Measurements from ENCODE around the gene TRIO.

The TRIO gene

GRCh38 chr5:14443671-14444093, 300.5 kb downstream of the TRIO start (continued):
- TF ChIP-seq, protein P1, sequence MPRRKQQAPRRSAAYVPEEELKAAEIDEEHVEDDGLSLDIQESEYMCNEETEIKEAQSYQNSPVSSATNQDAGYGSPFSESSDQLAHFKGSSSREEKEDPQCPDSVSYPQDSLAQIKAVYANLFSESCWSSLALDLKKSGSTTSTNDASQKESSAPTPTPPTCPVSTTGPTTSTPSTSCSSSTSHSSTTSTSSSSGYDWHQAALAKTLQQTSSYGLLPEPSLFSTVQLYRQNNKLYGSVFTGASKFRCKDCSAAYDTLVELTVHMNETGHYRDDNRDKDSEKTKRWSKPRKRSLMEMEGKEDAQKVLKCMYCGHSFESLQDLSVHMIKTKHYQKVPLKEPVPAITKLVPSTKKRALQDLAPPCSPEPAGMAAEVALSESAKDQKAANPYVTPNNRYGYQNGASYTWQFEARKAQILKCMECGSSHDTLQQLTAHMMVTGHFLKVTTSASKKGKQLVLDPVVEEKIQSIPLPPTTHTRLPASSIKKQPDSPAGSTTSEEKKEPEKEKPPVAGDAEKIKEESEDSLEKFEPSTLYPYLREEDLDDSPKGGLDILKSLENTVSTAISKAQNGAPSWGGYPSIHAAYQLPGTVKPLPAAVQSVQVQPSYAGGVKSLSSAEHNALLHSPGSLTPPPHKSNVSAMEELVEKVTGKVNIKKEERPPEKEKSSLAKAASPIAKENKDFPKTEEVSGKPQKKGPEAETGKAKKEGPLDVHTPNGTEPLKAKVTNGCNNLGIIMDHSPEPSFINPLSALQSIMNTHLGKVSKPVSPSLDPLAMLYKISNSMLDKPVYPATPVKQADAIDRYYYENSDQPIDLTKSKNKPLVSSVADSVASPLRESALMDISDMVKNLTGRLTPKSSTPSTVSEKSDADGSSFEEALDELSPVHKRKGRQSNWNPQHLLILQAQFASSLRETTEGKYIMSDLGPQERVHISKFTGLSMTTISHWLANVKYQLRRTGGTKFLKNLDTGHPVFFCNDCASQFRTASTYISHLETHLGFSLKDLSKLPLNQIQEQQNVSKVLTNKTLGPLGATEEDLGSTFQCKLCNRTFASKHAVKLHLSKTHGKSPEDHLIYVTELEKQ (tag by site-specific recombination; IDR thresholded peaks at IDR 0.05; ENCODE audit: borderline replicate concordance): peak; percentile 80; the same call in 1 of the 2 replicates
- TF ChIP-seq ZNF184 (tag by site-specific recombination; IDR thresholded peaks at IDR 0.05) (no peak), ZNF324 (tag by site-specific recombination; IDR thresholded peaks at IDR 0.05) (no peak), ZNF514 (tag by site-specific recombination; IDR thresholded peaks at IDR 0.05) (no peak), ZNF621 (tag by site-specific recombination; IDR thresholded peaks at IDR 0.05) (no peak), ZNF670 (tag by site-specific recombination; IDR thresholded peaks at IDR 0.05; ENCODE audit: low read depth) (no peak), ZNF558 (tag by site-specific recombination; IDR thresholded peaks at IDR 0.05) (no peak), ZNF529 (tag by site-specific recombination; IDR thresholded peaks at IDR 0.05; ENCODE audit: insufficient replicate concordance) (no peak), ZNF248 (tag by site-specific recombination; IDR thresholded peaks at IDR 0.05) (no peak), ZSCAN23 (tag by site-specific recombination; IDR thresholded peaks at IDR 0.05) (no peak), ZBTB48 (tag by site-specific recombination; IDR thresholded peaks at IDR 0.05) (no peak), YY1 (tag by site-specific recombination; IDR thresholded peaks at IDR 0.05) (no peak), KLF10 (tag by site-specific recombination; IDR thresholded peaks at IDR 0.05) (0 out of 2 replicates have a peak, but pooled peaks have one; percentile 14), REPIN1 (tag by site-specific recombination; IDR thresholded peaks at IDR 0.05; ENCODE audit: low read depth) (no peak), ZNF138 (tag by site-specific recombination; IDR thresholded peaks at IDR 0.05; ENCODE audit: borderline replicate concordance) (no peak), KLF1 (tag by site-specific recombination; IDR thresholded peaks at IDR 0.05) (no peak), ZNF426 (tag by site-specific recombination; IDR thresholded peaks at IDR 0.05) (no peak), ZXDB (tag by site-specific recombination; IDR thresholded peaks at IDR 0.05) (peak; percentile 91), ZSCAN30 (tag by site-specific recombination; IDR thresholded peaks at IDR 0.05) (peak; percentile 84), ZNF133 (tag by site-specific recombination; IDR thresholded peaks at IDR 0.05) (no peak), ZNF664 (tag by site-specific recombination; IDR thresholded peaks at IDR 0.05) (no peak), OVOL3 (tag by site-specific recombination; IDR thresholded peaks at IDR 0.05) (peak; percentile 96; the same call in 1 of the 2 replicates), HOXA7 (CRISPR knock-in tag; IDR thresholded peaks at IDR 0.05; ENCODE audit: borderline replicate concordance) (no peak), ZNF571 (tag by site-specific recombination; IDR thresholded peaks at IDR 0.05) (no peak), SALL2 (tag by site-specific recombination; IDR thresholded peaks at IDR 0.05; ENCODE audit: borderline replicate concordance) (no peak), ZNF792 (tag by site-specific recombination; IDR thresholded peaks at IDR 0.05) (no peak), ZNF521 (tag by site-specific recombination; IDR thresholded peaks at IDR 0.05) (no peak), ZNF121 (tag by site-specific recombination; IDR thresholded peaks at IDR 0.05) (0 out of 2 replicates have a peak, but pooled peaks have one; percentile 7)
- TF ChIP-seq, protein P2, sequence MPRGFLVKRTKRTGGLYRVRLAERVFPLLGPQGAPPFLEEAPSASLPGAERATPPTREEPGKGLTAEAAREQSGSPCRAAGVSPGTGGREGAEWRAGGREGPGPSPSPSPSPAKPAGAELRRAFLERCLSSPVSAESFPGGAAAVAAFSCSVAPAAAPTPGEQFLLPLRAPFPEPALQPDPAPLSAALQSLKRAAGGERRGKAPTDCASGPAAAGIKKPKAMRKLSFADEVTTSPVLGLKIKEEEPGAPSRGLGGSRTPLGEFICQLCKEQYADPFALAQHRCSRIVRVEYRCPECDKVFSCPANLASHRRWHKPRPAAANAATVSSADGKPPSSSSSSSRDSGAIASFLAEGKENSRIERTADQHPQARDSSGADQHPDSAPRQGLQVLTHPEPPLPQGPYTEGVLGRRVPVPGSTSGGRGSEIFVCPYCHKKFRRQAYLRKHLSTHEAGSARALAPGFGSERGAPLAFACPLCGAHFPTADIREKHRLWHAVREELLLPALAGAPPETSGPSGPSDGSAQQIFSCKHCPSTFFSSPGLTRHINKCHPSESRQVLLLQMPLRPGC (tag by site-specific recombination; IDR thresholded peaks at IDR 0.05): no peak
- TF ChIP-seq, protein P3, sequence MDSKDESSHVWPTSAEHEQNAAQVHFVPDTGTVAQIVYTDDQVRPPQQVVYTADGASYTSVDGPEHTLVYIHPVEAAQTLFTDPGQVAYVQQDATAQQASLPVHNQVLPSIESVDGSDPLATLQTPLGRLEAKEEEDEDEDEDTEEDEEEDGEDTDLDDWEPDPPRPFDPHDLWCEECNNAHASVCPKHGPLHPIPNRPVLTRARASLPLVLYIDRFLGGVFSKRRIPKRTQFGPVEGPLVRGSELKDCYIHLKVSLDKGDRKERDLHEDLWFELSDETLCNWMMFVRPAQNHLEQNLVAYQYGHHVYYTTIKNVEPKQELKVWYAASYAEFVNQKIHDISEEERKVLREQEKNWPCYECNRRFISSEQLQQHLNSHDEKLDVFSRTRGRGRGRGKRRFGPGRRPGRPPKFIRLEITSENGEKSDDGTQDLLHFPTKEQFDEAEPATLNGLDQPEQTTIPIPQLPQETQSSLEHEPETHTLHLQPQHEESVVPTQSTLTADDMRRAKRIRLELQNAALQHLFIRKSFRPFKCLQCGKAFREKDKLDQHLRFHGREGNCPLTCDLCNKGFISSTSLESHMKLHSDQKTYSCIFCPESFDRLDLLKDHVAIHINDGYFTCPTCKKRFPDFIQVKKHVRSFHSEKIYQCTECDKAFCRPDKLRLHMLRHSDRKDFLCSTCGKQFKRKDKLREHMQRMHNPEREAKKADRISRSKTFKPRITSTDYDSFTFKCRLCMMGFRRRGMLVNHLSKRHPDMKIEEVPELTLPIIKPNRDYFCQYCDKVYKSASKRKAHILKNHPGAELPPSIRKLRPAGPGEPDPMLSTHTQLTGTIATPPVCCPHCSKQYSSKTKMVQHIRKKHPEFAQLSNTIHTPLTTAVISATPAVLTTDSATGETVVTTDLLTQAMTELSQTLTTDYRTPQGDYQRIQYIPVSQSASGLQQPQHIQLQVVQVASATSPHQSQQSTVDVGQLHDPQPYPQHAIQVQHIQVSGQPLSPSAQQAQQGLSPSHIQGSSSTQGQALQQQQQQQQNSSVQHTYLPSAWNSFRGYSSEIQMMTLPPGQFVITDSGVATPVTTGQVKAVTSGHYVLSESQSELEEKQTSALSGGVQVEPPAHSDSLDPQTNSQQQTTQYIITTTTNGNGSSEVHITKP (tag by site-specific recombination; IDR thresholded peaks at IDR 0.05): no peak
- TF ChIP-seq, protein P4, sequence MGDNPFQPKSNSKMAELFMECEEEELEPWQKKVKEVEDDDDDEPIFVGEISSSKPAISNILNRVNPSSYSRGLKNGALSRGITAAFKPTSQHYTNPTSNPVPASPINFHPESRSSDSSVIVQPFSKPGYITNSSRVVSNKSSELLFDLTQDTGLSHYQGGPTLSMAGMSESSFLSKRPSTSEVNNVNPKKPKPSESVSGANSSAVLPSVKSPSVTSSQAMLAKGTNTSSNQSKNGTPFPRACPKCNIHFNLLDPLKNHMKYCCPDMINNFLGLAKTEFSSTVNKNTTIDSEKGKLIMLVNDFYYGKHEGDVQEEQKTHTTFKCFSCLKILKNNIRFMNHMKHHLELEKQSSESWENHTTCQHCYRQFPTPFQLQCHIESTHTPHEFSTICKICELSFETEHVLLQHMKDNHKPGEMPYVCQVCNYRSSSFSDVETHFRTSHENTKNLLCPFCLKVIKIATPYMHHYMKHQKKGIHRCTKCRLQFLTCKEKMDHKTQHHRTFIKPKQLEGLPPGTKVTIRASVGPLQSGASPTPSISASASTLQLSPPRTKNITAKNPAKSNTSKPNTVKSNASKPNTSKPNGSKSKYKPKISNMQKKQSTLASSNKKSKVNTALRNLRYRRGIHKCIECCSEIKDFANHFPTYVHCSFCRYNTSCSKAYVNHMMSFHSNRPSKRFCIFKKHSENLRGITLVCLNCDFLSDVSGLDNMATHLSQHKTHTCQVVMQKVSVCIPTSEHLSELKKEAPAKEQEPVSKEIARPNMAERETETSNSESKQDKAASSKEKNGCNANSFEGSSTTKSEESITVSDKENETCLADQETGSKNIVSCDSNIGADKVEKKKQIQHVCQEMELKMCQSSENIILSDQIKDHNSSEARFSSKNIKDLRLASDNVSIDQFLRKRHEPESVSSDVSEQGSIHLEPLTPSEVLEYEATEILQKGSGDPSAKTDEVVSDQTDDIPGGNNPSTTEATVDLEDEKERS (tag by site-specific recombination; IDR thresholded peaks at IDR 0.05): no peak
